Measurements from ENCODE around the gene SLC7A11.

GRCh38 chr4:138164208-138164607, 77.9 kb downstream of the SLC7A11 start:
- TF ChIP-seq GLIS3 (CRISPR knock-in tag; IDR thresholded peaks at IDR 0.05) (no peak), RARB (CRISPR knock-in tag; IDR thresholded peaks at IDR 0.05) (no peak), CSDC2 (CRISPR knock-in tag; IDR thresholded peaks at IDR 0.05) (no peak), TCF4 (CRISPR knock-in tag; IDR thresholded peaks at IDR 0.05; ENCODE audit: borderline replicate concordance) (no peak), ZFP3 (CRISPR knock-in tag; IDR thresholded peaks at IDR 0.05) (no peak), ZFP30 (CRISPR knock-in tag; IDR thresholded peaks at IDR 0.05) (no peak), PPARA (CRISPR knock-in tag; IDR thresholded peaks at IDR 0.05; ENCODE audit: borderline replicate concordance) (no peak), PATZ1 (CRISPR knock-in tag; IDR thresholded peaks at IDR 0.05; ENCODE audit: borderline replicate concordance) (no peak), TSHZ2 (CRISPR knock-in tag; IDR thresholded peaks at IDR 0.05) (no peak), ZNF70 (CRISPR knock-in tag; IDR thresholded peaks at IDR 0.05) (no peak), CREB5 (CRISPR knock-in tag; IDR thresholded peaks at IDR 0.05; ENCODE audit: low read depth) (no peak)
